Ishikawa (cell line): Measurements from ENCODE around the gene LGALS7B.

Source experiments
- RAD21 ChIP-seq: IDR thresholded peaks from 2 replicates; pipeline ENCODE4 v1.6.1; 2012; ENCODE audit warnings: low read depth
- YY1 ChIP-seq: IDR thresholded peaks from 2 replicates; pipeline ENCODE4 v1.6.1; 2012; ENCODE audit warnings: low read depth
- TF ChIP-seq, protein P1 (sequence below): IDR thresholded peaks from 2 replicates; pipeline ENCODE4 v1.6.1; 2012; ENCODE audit warnings: low read depth, mild to moderate bottlenecking

DNA sequence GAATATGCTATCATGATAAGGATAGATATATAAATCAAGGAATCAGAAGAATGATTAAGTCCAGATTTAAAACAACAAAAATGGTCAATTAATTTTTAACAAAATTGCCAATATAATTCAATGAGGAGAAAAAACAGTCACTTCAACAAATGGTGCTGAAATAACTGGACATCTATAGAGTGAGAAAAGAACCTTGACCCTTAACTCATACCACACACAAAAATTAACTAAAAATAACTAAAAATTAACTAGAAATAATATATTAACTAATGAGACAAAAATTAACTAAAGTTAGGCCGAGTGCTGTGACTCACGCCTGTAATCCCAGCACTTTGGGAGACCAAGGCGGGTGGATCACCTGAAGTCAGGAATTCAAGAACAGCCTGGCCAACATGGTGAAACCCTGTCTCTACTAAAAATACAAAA, 25.2 kb upstream of the LGALS7B start:
- TF ChIP-seq RAD21 (no peak), YY1 (no peak)
- TF ChIP-seq, protein P1, sequence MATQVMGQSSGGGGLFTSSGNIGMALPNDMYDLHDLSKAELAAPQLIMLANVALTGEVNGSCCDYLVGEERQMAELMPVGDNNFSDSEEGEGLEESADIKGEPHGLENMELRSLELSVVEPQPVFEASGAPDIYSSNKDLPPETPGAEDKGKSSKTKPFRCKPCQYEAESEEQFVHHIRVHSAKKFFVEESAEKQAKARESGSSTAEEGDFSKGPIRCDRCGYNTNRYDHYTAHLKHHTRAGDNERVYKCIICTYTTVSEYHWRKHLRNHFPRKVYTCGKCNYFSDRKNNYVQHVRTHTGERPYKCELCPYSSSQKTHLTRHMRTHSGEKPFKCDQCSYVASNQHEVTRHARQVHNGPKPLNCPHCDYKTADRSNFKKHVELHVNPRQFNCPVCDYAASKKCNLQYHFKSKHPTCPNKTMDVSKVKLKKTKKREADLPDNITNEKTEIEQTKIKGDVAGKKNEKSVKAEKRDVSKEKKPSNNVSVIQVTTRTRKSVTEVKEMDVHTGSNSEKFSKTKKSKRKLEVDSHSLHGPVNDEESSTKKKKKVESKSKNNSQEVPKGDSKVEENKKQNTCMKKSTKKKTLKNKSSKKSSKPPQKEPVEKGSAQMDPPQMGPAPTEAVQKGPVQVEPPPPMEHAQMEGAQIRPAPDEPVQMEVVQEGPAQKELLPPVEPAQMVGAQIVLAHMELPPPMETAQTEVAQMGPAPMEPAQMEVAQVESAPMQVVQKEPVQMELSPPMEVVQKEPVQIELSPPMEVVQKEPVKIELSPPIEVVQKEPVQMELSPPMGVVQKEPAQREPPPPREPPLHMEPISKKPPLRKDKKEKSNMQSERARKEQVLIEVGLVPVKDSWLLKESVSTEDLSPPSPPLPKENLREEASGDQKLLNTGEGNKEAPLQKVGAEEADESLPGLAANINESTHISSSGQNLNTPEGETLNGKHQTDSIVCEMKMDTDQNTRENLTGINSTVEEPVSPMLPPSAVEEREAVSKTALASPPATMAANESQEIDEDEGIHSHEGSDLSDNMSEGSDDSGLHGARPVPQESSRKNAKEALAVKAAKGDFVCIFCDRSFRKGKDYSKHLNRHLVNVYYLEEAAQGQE, result no peak
